OCI-LY1 (cell line): ENCODE measurements around the gene NKAIN2.
A peak's percentile ranks its signal among the peaks of the same experiment; 100 is the strongest.

Experiments used
- H2AFZ ChIP-seq: fragments of 200-600 bp; sonication (generic), shearing (Covaris generic); 2 replicates; pipeline ENCODE4 v1.6.0; 2014; ENCODE audit warnings: antibody characterized with exemption, mild to moderate bottlenecking, low read length
- H3F3A ChIP-seq: fragments of 200-600 bp; sonication (generic), shearing (Covaris generic); 2 replicates; pipeline ENCODE4 v1.6.0; 2014; ENCODE audit warnings: mild to moderate bottlenecking, antibody characterized with exemption, low read length, moderate library complexity; ENCODE audit not compliant: insufficient read depth
- H3K27ac ChIP-seq: fragments of 200-600 bp; sonication (generic); 2 replicates; pipeline ENCODE4 v1.5.1; 2014; ENCODE audit warnings: low read length, mixed run types, mild to moderate bottlenecking, low read depth; ENCODE audit not compliant: poor library complexity, severe bottlenecking
- H3K27me3 ChIP-seq: fragments of 200-600 bp; sonication (generic); 2 replicates; pipeline ENCODE4 v1.6.0; 2014; ENCODE audit warnings: antibody characterized with exemption, mild to moderate bottlenecking, low read length, moderate library complexity; ENCODE audit not compliant: insufficient read depth
- H3K36me3 ChIP-seq: fragments of 200-600 bp; sonication (generic); 2 replicates; pipeline ENCODE4 v1.6.1; 2014; ENCODE audit warnings: mild to moderate bottlenecking, antibody characterized with exemption, low read length, moderate library complexity, mixed read lengths; ENCODE audit not compliant: insufficient read depth
- H3K4me1 ChIP-seq: fragments of 200-600 bp; sonication (generic); 2 replicates; pipeline ENCODE4 v1.5.1; 2014; ENCODE audit warnings: mild to moderate bottlenecking, low read length, moderate library complexity; ENCODE audit not compliant: insufficient read depth, severe bottlenecking
- H3K4me2 ChIP-seq: fragments of 200-600 bp; sonication (generic), shearing (Covaris generic); 2 replicates; pipeline ENCODE4 v1.6.1; 2014; ENCODE audit warnings: low read length
- H3K4me3 ChIP-seq: fragments of 200-600 bp; sonication (generic); 2 replicates; pipeline ENCODE4 v1.5.1; 2014; ENCODE audit warnings: low read length, low read depth, mild to moderate bottlenecking, mixed read lengths; ENCODE audit not compliant: poor library complexity, severe bottlenecking
- H3K79me2 ChIP-seq: fragments of 200-600 bp; shearing (Covaris generic); 2 replicates; pipeline ENCODE4 v1.6.1; 2016; ENCODE audit warnings: mixed run types, low read length, mixed read lengths; ENCODE audit not compliant: insufficient read depth
- H3K9ac ChIP-seq: fragments of 200-600 bp; sonication (generic), shearing (Covaris generic); 2 replicates; pipeline ENCODE4 v1.6.1; 2014; ENCODE audit warnings: mild to moderate bottlenecking, low read length, mixed read lengths
- H3K9me2 ChIP-seq: fragments of 200-600 bp; sonication (generic), shearing (Covaris generic); 2 replicates; pipeline ENCODE4 v1.6.1; 2014; ENCODE audit warnings: low read depth, mild to moderate bottlenecking, low read length, mixed read lengths
- H3K9me3 ChIP-seq: fragments of 200-600 bp; shearing (Covaris generic); 2 replicates; pipeline ENCODE4 v1.6.1; 2014; ENCODE audit warnings: low read length, mixed read lengths
- H4K20me1 ChIP-seq: fragments of 200-600 bp; sonication (generic), shearing (Covaris generic); 2 replicates; pipeline ENCODE4 v1.6.0; 2016; ENCODE audit warnings: mild to moderate bottlenecking, low read length; ENCODE audit not compliant: insufficient read depth
- EZH2 ChIP-seq: fragments of 200-600 bp; sonication (generic), shearing (Covaris generic); IDR thresholded peaks from 2 replicates; pipeline ENCODE4 v1.8.0; 2017; ENCODE audit warnings: borderline replicate concordance, mixed run types, mild to moderate bottlenecking, antibody characterized with exemption, low read length, moderate library complexity, mixed read lengths
- TF ChIP-seq, protein P1 (sequence below): fragments of 200-600 bp; sonication (generic), shearing (Covaris generic); IDR thresholded peaks from 2 replicates; pipeline ENCODE4 v1.5.1; 2017; ENCODE audit warnings: mild to moderate bottlenecking, antibody characterized with exemption, low read length, moderate library complexity, mixed read lengths

The NKAIN2 gene

DNA sequence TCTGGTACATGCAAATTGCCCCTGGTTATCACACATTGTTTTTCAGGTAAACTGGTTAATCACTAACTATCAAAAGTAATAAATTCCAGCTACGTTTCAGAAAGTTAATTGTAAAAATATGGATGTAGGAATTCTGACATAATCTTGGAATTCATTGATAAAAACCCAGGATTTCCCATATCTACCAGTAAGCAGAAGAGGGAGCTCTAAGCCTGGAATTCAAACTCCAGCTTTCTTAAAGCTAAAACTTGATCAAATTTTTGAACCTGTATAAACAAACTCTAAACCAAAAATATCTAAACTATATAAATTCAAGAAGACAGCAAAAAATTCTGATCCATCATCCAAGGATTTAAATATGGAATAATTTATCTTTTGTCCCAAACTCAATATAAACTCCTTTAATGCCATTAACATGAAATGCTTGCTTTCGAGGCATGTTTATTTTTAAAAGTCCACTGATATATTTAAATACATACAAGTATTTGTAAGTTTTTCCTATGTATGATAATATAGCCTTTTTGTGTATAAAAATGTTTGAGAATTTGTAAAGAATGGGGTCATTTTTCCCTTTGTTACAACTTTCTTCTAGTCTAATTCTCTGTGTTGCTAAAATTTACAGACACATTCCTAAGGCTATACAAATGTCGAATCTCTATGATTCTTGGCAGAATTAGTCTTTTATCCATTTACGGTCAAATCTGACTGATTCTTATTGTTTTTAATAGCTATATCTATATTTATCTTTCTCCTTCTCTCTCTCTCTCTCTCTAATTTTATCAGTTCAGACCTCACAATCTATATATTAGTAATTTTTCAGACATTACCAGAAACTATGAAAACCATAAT lies 1067.2 kb downstream of the NKAIN2 start:
- H3K9me3 ChIP-seq = no peaks in the 10 kb centered on the region
- H2AFZ ChIP-seq = no peak overlapping the region
- H3K9me2 ChIP-seq = no peaks in the 10 kb centered on the region
- H3K27me3 ChIP-seq = no peaks in the 10 kb centered on the region
- H3K27ac ChIP-seq = no peak overlapping the region
- H3K4me3 ChIP-seq = no peak overlapping the region
- H3K4me1 ChIP-seq = no peaks in the 10 kb centered on the region
- no peaks in the 10 kb centered on the region for H3K36me3 ChIP-seq
- TF ChIP-seq, protein P1, sequence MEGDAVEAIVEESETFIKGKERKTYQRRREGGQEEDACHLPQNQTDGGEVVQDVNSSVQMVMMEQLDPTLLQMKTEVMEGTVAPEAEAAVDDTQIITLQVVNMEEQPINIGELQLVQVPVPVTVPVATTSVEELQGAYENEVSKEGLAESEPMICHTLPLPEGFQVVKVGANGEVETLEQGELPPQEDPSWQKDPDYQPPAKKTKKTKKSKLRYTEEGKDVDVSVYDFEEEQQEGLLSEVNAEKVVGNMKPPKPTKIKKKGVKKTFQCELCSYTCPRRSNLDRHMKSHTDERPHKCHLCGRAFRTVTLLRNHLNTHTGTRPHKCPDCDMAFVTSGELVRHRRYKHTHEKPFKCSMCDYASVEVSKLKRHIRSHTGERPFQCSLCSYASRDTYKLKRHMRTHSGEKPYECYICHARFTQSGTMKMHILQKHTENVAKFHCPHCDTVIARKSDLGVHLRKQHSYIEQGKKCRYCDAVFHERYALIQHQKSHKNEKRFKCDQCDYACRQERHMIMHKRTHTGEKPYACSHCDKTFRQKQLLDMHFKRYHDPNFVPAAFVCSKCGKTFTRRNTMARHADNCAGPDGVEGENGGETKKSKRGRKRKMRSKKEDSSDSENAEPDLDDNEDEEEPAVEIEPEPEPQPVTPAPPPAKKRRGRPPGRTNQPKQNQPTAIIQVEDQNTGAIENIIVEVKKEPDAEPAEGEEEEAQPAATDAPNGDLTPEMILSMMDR = peak; percentile 45; the same call in 1 of the 2 replicates
- no peak for TF ChIP-seq EZH2
- no peaks in the 10 kb centered on the region for H3F3A ChIP-seq
- H3K4me2 ChIP-seq = no peak overlapping the region
- H4K20me1 ChIP-seq = no peaks in the 10 kb centered on the region
- H3K9ac ChIP-seq = no peak overlapping the region
- no peaks in the 10 kb centered on the region for H3K79me2 ChIP-seq

DNA sequence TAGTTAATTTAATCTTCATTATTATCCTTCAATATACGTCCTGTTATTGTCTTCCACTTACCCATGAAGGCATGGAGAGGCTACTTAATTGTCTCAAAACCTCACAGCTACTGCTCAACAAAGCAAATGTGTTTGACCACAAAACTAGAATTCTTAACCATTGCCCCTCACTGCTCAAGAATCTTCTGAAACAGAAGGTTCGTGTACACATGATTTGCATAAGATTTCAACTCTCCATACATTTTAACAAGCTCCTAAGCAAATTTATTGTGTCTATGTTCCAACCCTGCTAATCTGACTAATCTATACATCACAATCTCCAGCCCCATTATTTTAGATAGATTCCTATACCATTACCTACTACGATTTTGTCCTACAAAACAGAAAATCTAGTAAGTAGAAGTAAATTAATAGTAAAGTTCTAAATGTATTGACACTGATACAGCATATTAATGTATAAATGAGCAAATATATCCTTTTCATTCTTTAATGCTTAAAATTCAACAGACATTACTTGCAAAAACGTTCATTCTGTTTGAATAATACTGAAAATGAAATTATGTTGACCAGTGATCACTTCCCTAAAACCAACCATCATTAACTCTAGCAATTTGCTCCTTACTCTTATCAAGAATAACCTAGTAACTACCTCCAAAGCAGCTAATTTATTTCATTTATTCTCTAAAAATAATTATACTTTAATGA lies 1068.8 kb downstream of the NKAIN2 start:
- no peaks in the 10 kb centered on the region for H3K27me3 ChIP-seq
- no peaks in the 10 kb centered on the region for H3K9me3 ChIP-seq
- no peak overlapping the region for H3K4me2 ChIP-seq
- no peak for TF ChIP-seq EZH2
- TF ChIP-seq, protein P1 = no peak
- no peak overlapping the region for H3K9ac ChIP-seq
- no peaks in the 10 kb centered on the region for H3K79me2 ChIP-seq
- no peak overlapping the region for H2AFZ ChIP-seq
- H3F3A ChIP-seq = no peaks in the 10 kb centered on the region
- H3K4me3 ChIP-seq = no peak overlapping the region
- no peak overlapping the region for H3K27ac ChIP-seq
- no peaks in the 10 kb centered on the region for H3K36me3 ChIP-seq
- H3K4me1 ChIP-seq = no peaks in the 10 kb centered on the region
- no peaks in the 10 kb centered on the region for H3K9me2 ChIP-seq
- no peaks in the 10 kb centered on the region for H4K20me1 ChIP-seq

DNA sequence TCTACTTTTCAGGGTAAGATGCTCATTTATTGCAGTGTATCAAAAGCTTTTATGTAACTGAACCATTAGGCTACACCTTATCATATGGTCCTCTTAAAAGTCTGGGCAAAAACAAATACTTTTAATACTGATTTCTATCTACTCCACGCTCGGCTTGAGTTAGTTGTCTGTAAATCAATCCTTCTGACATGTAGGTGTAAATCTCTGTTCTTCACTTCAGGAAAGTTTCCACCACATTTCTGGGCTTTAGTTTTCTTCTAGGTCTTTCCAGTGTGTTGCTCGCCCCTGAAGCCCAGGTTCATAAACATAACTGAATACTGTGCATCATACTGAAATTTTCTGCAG lies 1069.4 kb downstream of the NKAIN2 start:
- TF ChIP-seq, protein P1 = no peak
- TF ChIP-seq EZH2 = no peak

More for the DNA sequence above, 1069.4 kb downstream of the NKAIN2 start:
- no peaks in the 10 kb centered on the region for H3K36me3 ChIP-seq
- H3F3A ChIP-seq = no peaks in the 10 kb centered on the region
- H3K27me3 ChIP-seq = no peaks in the 10 kb centered on the region
- H3K27ac ChIP-seq = no peak overlapping the region
- H3K9me2 ChIP-seq = no peaks in the 10 kb centered on the region
- no peaks in the 10 kb centered on the region for H4K20me1 ChIP-seq
- H3K4me1 ChIP-seq = no peaks in the 10 kb centered on the region
- no peak overlapping the region for H3K9ac ChIP-seq
- no peak overlapping the region for H3K4me2 ChIP-seq
- no peaks in the 10 kb centered on the region for H3K79me2 ChIP-seq
- H3K9me3 ChIP-seq = no peaks in the 10 kb centered on the region
- H2AFZ ChIP-seq = no peak overlapping the region
- no peak overlapping the region for H3K4me3 ChIP-seq
